ENCODE data around the gene STK32B.
"Not testable (repeated sequence)": the region's sequence is repeated elsewhere in the genome, so short reads cannot be mapped to it uniquely, and the experiment has no call there.

Gene STK32B

DNA sequence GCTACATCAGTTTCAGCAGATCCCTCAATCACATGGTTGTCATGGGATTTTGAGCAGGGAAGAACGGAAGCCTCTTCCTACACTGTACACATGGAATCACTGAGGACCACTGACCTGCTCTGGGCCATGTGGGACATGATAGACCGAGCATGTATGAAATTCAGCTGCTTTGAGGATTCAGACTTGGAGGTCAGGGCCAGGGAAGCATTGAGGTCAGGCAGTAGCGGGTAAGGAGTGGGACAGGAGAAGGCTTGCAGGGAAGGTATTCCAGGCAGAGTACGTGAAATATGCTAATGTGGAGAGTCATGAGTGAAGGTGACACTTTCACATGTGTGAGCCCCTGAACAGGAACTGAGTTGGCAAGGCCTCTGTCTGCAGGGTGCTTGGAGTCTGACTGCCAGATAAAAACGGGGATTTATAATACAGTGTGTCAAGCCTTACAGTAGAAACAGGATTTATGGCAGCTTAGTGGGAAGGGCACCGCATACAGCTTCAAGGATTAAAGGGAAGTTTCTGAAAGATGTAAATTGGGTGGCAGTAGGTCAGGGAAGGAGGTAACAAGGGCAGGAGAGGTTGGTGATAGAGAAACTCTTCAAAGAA is 111.7 kb downstream of the STK32B start:
- no peak for DNase-seq (ENCODE audit: low read depth)

GRCh38 chr4:5164221-5164912 is 113.1 kb downstream of the STK32B start:
- no peak for DNase-seq (ENCODE audit: low read depth)

DNA sequence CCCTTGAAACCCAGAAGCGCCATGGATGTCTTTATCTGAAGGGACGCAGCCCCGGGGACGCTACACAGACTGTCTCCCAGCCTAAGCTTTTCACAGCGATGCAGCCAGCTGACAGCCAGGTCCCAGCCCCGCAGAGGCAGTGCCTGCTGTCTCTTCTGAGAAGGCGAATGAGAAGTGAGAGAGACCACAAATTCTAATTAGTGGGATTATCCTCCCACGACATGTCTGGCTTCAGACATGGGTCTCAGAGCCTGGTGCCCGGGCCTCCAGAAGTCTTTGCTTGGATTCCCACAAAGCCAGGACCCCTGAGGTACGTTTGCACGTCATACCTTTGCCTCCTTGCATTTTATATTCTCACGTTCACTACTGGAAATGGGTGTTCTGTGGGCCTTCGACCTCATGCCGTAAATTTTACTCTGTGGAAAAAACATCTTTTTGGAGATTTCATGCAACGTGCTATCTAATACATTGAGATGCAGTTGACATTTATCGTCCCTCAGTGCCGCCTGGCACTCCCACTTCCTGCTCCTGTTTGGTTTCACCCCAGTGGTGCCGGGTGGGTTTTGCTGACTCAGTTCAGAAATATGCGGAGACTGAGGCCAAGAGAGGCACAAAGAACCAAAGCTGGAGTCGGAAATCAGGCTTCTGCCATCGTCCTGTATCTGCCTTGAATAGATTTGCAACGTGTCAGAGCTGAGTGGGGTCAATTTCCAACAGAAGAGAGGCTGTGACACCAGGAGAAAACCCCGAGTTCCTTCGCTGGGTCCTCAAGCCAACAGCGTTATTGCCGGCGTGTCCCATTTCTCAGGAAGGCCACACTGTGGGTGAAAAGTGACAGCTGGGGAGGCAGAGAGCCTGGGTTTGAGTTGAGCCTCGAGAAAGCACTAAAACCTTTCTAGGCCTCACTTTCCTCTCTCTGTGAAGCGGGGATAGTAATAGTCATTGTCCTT is 114.4 kb downstream of the STK32B start:
- DNase-seq (ENCODE audit: low read depth): no peak

GRCh38 chr4:5166377-5166776 is 115.1 kb downstream of the STK32B start:
- DNase-seq (ENCODE audit: low read depth): no peak

DNA sequence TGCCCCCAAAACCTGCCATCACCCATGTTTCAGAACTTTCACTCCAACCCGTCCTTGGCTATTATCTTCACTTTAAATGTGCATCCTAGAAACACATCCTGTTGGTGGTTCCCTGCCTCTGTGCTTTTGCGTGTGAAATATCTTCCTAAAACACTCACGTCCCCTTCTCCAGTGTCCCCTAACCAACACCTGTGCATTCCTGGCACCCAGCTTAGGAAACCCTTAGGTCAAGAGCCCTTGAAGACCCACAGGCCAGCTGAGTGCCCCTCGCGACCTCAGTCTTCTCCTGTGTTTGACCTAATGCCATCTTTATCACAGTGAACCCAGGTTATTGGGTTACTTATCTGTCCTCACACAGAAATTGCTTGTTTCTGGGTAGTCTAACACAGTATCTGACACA is 117.6 kb downstream of the STK32B start:
- DNase-seq (ENCODE audit: low read depth): no peak

DNA sequence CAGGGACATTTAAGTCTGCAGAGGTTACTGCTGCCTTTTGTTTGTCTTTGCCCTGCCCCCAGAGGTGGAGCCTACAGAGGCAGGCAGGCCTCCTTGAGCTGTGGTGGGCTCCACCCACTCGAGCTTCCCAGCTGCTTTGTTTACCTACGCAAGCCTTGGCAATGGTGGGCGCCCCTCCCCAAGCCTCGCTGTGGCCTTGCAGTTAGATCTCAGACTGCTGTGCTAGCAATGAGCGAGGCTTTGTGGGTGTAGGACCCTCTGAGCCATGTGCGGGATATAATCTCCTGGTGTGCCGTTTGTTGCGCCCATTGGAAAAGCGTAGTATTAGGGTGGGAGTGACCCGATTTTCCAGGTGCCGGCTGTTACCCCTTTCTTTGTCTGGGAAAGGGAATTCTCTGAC is 124.6 kb downstream of the STK32B start:
- not testable (repeated sequence) for DNase-seq (ENCODE audit: low read depth)

- no peak for DNase-seq (ENCODE audit: low read depth)
Measured at GRCh38 chr4:5184606-5185005, 133.3 kb downstream of the STK32B start.

DNA sequence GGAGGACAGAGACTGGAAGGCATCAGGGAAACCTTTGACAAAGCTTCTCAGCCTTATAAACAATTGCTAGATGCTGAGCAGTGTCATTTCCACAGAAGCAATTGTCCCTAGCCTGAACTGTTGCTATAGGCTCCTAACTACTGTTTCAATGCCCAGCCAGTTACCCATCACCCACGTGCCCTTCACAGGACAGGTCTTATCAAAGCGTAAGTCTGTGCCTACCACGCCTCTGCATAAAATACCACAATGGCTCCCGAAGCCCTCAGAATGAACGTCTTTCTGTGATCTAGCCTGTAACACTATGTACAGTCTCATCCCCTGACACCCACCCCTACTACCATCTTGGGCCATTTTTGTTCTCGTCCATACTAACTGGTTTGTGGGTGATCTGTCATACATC is 134.3 kb downstream of the STK32B start:
- no peak for DNase-seq (ENCODE audit: low read depth)

- DNase-seq (ENCODE audit: low read depth): no peak
Measured at GRCh38 chr4:5186271-5187064, 135.2 kb downstream of the STK32B start.

DNA sequence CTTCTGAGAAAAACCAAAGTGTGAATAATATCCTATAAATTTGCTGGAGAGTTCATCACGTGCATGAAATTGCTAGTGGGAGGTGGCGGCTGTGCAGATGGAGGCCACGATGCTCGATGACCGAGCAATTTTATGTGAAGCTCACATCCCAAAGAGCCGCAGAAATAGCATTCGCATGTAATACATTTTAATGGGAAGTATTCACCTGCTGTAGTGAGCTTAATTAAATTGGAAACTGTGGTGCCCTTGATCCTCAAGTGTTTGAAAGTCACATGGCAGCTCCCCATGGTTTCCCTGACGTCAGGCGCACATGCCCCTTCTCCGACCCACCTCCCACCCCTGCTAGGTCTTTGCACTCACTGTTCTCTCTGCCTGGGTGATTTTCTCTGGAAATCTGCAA is 136.8 kb downstream of the STK32B start:
- DNase-seq (ENCODE audit: low read depth): no peak

- DNase-seq (ENCODE audit: low read depth): no peak
Measured at GRCh38 chr4:5191831-5192230, 140.6 kb downstream of the STK32B start.

DNA sequence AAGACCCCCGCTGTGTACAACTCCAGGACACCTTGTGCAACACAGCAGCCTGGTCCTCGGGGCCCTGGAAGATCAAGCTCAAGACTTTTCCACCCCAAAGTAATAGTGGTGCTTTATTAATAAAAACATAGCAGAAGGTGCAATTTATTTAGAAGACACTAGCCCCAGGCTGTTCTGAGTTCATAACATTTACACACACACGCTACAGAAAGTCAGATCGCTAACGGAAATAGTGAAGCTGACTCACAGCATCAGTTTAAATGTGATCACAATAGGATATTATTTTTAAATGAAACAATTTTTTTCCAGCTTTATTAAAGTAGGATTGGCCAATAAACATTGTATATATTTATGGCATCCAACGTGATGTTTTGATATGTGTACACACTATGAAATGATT is 141.0 kb downstream of the STK32B start:
- no peak for DNase-seq (ENCODE audit: low read depth)

GRCh38 chr4:5192678-5193077 is 141.4 kb downstream of the STK32B start:
- DNase-seq (ENCODE audit: low read depth): no peak

DNA sequence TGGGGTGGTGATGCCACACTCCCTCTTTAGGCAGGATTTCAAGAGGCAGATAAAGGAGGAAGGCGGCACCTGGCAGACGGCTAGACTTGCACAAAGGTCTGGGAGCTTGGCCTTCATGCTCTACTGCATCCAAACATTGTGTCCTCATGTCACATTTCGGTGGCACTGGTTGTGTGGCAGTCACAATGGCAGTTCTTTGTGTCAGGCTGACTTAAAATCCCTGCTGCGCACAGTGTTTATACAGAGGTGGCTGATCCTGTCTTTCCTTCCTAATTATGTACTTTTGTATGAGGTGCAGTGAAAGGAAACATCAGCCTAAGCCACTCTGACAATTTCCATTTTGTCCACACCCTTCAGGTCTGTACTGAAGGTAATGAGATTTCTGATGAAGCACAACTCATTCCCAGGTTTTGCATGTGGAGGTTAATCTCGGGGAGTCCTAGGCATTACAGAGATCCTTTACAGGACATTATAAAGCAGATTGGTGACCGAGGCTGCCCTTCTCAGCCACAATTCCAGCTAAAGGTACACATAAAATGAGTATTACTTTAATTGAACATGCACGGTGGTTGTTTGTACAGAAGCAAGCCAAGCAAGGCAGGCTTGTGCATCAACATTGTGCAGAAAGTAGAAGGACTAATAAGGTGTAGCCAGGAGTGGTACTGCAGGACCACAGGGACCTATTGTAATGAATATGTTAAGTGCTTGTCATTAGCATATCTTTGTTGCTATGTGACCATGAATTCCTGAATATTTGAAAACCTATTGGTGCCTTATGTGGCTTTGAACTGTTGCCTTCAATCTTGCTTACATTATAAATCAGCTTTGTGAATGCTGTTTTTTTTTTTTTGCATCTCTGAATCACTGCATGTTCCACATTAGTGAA is 147.6 kb downstream of the STK32B start:
- DNase-seq (ENCODE audit: low read depth): no peak

- no peak for DNase-seq (ENCODE audit: low read depth)
Measured at GRCh38 chr4:5199912-5200311, 148.6 kb downstream of the STK32B start.

DNA sequence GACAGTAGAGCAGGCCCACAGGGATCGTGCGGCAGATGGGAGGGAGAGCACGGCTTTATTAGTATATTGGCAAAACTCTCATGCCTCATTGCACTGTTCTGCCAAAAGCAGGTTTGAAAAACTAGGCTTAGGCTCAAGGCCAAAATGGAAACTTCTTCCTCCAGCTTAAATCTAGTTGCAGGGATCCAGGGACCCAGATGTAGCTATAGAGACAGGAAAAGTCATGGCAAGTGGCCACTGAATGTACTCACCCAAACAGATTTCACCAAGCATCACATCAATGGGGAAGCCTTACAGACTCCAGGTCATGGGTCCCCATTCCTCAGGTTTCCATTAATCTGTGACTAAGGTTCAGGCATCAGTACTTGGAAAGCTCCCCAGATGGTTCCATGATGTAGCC is 149.2 kb downstream of the STK32B start:
- DNase-seq (ENCODE audit: low read depth): no peak

DNA sequence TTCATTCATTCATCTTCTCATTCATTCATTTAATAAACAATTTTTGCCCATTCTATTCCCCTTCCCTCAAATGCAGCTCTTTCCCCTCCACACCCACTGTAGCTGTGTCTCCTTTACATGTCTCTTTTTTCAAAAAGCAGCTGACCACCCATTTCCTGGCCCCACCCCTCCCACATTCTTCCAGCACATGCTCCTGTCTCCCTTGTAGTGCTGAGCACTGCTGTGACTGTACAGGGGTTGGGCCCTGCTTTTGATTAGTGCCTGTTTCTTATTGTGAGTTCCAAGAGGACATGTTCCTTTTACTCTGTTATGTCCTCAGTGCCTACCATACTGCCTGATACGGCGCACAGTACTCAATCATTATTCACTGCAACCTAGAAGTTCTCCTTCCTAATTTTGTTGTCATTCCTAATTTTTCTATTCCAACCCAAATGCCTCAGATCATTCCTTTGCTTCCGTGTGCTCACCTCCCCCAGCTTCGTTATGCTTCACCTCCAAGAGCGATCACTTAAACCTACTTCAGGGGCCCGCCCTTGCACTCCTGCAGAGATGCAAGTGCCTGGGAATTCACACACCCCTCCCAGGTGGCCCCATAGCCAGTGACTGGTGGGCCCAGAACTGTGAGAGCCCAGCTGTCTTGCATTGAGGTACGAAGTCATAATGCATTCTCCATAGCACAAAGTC is 152.2 kb downstream of the STK32B start:
- no peak for DNase-seq (ENCODE audit: low read depth)

- DNase-seq (ENCODE audit: low read depth): no peak
Measured at GRCh38 chr4:5203993-5204310, 152.7 kb downstream of the STK32B start.

DNA sequence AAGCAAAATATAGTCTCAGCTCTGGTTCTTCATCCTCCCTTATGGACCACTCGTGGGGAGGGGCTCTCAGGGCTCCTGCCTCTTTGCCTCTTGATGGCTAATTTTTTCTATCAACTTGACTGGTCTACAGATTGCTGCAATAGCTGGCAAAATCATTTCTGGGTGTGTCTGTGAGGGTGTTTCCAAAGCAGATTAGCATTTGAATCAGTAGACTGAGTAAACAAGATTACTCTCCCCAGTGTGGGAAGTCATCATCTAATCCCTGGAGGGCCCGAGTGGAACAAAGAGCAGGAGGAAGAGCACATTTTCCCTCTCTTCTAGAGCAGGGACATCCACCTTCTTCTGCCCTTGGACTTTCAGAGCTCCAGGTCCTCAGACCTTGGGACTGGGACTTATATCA is 153.5 kb downstream of the STK32B start:
- no peak for DNase-seq (ENCODE audit: low read depth)

GRCh38 chr4:5206016-5206790 is 154.9 kb downstream of the STK32B start:
- no peak for DNase-seq (ENCODE audit: low read depth)
